ENCODE data around the gene THAP4.

DNA sequence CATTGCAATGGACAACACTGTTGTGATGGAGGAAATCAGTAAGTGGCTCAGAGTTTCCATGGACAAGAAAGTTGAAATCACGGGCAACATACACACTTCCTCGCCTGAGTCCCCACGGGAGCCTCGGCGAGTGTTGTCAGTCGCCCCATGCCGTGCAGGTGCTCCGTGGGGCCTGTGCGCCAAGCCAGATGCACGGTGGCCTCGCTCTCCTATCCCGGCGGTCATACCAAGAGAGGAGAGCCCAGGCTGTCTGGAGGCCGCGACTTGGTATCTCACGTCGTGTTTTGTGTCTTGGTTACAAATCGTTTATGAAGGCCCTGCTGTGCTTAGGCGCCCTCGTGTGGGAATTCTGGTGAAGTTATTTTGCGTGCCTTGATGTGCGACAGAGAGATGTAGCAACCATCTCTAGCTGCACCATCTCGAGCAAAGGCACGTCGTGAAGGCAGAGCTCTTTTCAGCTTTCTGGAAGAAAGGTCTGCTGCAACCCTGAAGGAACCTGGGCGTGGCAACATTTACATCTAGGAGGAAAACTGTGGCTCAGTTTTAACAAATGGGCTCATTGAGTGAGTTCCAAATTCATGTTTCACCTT is 22.3 kb upstream of the THAP4 start:
- TF ChIP-seq, protein P1, sequence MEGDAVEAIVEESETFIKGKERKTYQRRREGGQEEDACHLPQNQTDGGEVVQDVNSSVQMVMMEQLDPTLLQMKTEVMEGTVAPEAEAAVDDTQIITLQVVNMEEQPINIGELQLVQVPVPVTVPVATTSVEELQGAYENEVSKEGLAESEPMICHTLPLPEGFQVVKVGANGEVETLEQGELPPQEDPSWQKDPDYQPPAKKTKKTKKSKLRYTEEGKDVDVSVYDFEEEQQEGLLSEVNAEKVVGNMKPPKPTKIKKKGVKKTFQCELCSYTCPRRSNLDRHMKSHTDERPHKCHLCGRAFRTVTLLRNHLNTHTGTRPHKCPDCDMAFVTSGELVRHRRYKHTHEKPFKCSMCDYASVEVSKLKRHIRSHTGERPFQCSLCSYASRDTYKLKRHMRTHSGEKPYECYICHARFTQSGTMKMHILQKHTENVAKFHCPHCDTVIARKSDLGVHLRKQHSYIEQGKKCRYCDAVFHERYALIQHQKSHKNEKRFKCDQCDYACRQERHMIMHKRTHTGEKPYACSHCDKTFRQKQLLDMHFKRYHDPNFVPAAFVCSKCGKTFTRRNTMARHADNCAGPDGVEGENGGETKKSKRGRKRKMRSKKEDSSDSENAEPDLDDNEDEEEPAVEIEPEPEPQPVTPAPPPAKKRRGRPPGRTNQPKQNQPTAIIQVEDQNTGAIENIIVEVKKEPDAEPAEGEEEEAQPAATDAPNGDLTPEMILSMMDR (conservative IDR thresholded peaks at IDR 0.05), result peak; percentile 82
- TF ChIP-seq ZFX (IDR thresholded peaks at IDR 0.05), result no peak
